SK-N-SH (cell line): ENCODE data around the gene NSMCE4A.
A peak's percentile ranks its signal among the peaks of the same experiment; 100 is the strongest.

ENCODE experiments used
- CHD2 ChIP-seq: fragments of 150-350 bp; IDR thresholded peaks from 2 replicates; pipeline ENCODE4 v1.6.1; 2018; ENCODE audit warnings: low read length; ENCODE audit not compliant: partially characterized antibody
- FOXM1 ChIP-seq: IDR thresholded peaks from 2 replicates; pipeline ENCODE4 v1.4.0; 2012; ENCODE audit warnings: low read depth, mild to moderate bottlenecking
- MXI1 ChIP-seq: IDR thresholded peaks from 2 replicates; pipeline ENCODE4 v1.6.1; 2012; ENCODE audit warnings: mild to moderate bottlenecking, low read depth, low read length, improper control_type of control experiment
- NFIC ChIP-seq: IDR thresholded peaks from 2 replicates; pipeline ENCODE4 v1.4.0; 2012; ENCODE audit warnings: borderline replicate concordance
- RFX5 ChIP-seq: IDR thresholded peaks from 2 replicates; pipeline ENCODE4 v1.6.1; 2012; ENCODE audit warnings: mild to moderate bottlenecking, improper control_type of control experiment, low read length
- RXRA ChIP-seq: IDR thresholded peaks from 2 replicates; pipeline ENCODE4 v1.4.0; 2012; ENCODE audit warnings: low read depth, mild to moderate bottlenecking, borderline replicate concordance
- TAF1 ChIP-seq: IDR thresholded peaks from 2 replicates; pipeline ENCODE4 v1.6.1; 2012; ENCODE audit warnings: low read depth, mild to moderate bottlenecking, low read length, moderate library complexity, borderline replicate concordance
- TF ChIP-seq, protein P1 (sequence below): fragments of 200-600 bp; sonication (generic); IDR thresholded peaks from 2 replicates; pipeline ENCODE4 v1.6.1; 2017; ENCODE audit warnings: antibody characterized with exemption, mild to moderate bottlenecking, moderate library complexity

DNA sequence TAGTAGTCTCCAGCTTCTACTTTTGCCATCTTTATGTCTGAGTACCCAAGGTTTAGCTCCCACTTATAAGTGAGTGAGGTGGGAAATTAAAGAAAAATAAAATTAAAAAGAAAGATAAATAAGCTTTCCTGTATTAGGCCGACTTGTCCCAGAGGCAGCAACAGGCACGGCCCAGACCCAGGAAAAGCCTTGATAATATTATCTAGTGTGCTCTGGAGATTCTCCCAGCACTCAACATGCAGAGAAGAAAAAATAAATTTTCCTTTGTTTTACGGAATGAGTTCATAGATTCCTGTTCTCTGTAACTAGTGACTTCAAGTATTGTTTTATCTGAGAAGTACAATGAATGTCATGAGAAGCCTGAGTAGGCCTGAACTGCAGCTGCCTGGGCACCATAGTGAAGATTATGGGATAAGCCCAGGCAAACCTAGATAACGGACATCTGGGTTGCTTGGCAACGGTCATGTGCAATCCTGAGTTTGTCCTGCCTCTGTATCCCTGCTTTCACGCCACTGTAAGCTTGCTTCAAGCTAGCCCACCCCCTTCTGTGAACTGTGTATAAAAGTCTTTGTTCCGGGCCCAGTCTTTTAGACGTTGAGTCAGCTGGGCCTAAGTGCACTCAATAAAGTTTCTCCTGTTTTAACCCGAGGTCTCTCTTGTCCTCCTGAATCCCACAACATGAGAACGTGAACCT lies 53.6 kb downstream of the NSMCE4A start:
- TF ChIP-seq, protein P1, sequence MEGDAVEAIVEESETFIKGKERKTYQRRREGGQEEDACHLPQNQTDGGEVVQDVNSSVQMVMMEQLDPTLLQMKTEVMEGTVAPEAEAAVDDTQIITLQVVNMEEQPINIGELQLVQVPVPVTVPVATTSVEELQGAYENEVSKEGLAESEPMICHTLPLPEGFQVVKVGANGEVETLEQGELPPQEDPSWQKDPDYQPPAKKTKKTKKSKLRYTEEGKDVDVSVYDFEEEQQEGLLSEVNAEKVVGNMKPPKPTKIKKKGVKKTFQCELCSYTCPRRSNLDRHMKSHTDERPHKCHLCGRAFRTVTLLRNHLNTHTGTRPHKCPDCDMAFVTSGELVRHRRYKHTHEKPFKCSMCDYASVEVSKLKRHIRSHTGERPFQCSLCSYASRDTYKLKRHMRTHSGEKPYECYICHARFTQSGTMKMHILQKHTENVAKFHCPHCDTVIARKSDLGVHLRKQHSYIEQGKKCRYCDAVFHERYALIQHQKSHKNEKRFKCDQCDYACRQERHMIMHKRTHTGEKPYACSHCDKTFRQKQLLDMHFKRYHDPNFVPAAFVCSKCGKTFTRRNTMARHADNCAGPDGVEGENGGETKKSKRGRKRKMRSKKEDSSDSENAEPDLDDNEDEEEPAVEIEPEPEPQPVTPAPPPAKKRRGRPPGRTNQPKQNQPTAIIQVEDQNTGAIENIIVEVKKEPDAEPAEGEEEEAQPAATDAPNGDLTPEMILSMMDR, result no peak
- TF ChIP-seq MXI1 (peak; percentile 43; the same call in 1 of the 2 replicates), RFX5 (no peak), TAF1 (no peak), CHD2 (peak; percentile 13), RXRA (no peak), FOXM1 (no peak), NFIC (no peak)
